Measurements from ENCODE around the gene GSTA3.
"Not testable (repeated sequence)": the region's sequence is repeated elsewhere in the genome, so short reads cannot be mapped to it uniquely, and the experiment has no call there.

The GSTA3 gene

GRCh38 chr6:52909531-52909930 is at the start of gene GSTA3:
Gene GSTA3, minus strand, starts transcription at chr6:52909698. Its CDS starts 3,864 bp downstream, at chr6:52905834.
- DNase-seq = no peak

GRCh38 chr6:52958546-52959255 is 49.2 kb upstream of the GSTA3 start:
- DNase-seq = no peak

GRCh38 chr6:52955871-52956270 is 46.4 kb upstream of the GSTA3 start:
- no peak for DNase-seq

- DNase-seq = no peak
These were observed 44.7 kb upstream of the GSTA3 start for GRCh38 chr6:52953911-52954839.

- DNase-seq = no peak
These were observed 36.8 kb upstream of the GSTA3 start for GRCh38 chr6:52946306-52946705.

- DNase-seq = not testable (repeated sequence)
These were observed 33.3 kb upstream of the GSTA3 start for GRCh38 chr6:52942821-52943220.

GRCh38 chr6:52942221-52942620 is 32.7 kb upstream of the GSTA3 start:
- no peak for DNase-seq

GRCh38 chr6:52937908-52938307 is 28.4 kb upstream of the GSTA3 start:
- DNase-seq = no peak

GRCh38 chr6:52933778-52934177 is 24.3 kb upstream of the GSTA3 start:
- DNase-seq = no peak

GRCh38 chr6:52931351-52931750 is 21.9 kb upstream of the GSTA3 start:
- no peak for DNase-seq

GRCh38 chr6:52929321-52930164 is 20.0 kb upstream of the GSTA3 start:
- peak; percentile 35 for DNase-seq

GRCh38 chr6:52927451-52927850 is 18.0 kb upstream of the GSTA3 start:
- no peak for DNase-seq

GRCh38 chr6:52925919-52926792 is 16.7 kb upstream of the GSTA3 start:
- no peak for DNase-seq

- no peak for DNase-seq
These were observed 15.5 kb upstream of the GSTA3 start for GRCh38 chr6:52925042-52925441.

GRCh38 chr6:52923689-52924088 is 14.2 kb upstream of the GSTA3 start:
- DNase-seq = not testable (repeated sequence)

- no peak for DNase-seq
These were observed 12.7 kb upstream of the GSTA3 start for GRCh38 chr6:52922161-52922560.

- no peak for DNase-seq
These were observed 12.2 kb upstream of the GSTA3 start for GRCh38 chr6:52921743-52922142.

- not testable (repeated sequence) for DNase-seq
These were observed 10.0 kb upstream of the GSTA3 start for GRCh38 chr6:52919511-52919910.

- DNase-seq = not testable (repeated sequence)
These were observed 9.3 kb upstream of the GSTA3 start for GRCh38 chr6:52918771-52919170.

- not testable (repeated sequence) for DNase-seq
These were observed 8.7 kb upstream of the GSTA3 start for GRCh38 chr6:52918027-52918686.

GRCh38 chr6:52914516-52914915 is 5.0 kb upstream of the GSTA3 start:
- DNase-seq = no peak
